Measurements from ENCODE around the gene NPR2.

The NPR2 gene

GRCh38 chr9:35771534-35771933, 19.9 kb upstream of the NPR2 start:
- TF ChIP-seq, protein P1, sequence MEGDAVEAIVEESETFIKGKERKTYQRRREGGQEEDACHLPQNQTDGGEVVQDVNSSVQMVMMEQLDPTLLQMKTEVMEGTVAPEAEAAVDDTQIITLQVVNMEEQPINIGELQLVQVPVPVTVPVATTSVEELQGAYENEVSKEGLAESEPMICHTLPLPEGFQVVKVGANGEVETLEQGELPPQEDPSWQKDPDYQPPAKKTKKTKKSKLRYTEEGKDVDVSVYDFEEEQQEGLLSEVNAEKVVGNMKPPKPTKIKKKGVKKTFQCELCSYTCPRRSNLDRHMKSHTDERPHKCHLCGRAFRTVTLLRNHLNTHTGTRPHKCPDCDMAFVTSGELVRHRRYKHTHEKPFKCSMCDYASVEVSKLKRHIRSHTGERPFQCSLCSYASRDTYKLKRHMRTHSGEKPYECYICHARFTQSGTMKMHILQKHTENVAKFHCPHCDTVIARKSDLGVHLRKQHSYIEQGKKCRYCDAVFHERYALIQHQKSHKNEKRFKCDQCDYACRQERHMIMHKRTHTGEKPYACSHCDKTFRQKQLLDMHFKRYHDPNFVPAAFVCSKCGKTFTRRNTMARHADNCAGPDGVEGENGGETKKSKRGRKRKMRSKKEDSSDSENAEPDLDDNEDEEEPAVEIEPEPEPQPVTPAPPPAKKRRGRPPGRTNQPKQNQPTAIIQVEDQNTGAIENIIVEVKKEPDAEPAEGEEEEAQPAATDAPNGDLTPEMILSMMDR (IDR thresholded peaks at IDR 0.05; ENCODE audit: low read length, missing control alignments): no peak
- no peak overlapping the region for H3K4me3 ChIP-seq (replicated peaks; ENCODE audit: low read depth, low read length)
- DNase-seq (ENCODE audit: low read depth): peak; percentile 57

DNA sequence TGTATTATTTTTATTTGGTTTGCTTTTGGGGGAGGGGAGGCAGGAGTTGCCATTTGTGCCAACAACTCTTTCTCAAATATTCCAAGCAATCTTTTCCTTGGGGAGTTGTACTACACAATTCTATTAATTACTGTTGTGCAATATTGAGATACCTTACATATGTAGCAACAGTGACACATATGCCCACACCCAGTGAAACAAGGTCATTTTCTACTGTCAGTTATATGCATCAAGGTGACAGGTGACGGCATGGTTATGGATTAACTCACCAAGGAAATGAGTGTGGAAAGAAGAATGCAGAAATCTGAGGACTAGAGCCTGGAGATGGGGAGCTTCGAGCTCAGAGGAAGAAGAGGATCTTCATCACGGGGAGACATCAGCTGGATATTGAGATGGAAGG, 19.4 kb upstream of the NPR2 start:
- TF ChIP-seq, protein P1 (IDR thresholded peaks at IDR 0.05; ENCODE audit: low read length, missing control alignments): no peak
- no peak overlapping the region for H3K4me3 ChIP-seq (replicated peaks; ENCODE audit: low read depth, low read length)
- DNase-seq (ENCODE audit: low read depth): no peak

- TF ChIP-seq, protein P1 (IDR thresholded peaks at IDR 0.05; ENCODE audit: low read length, missing control alignments): no peak
- peak; percentile 13 for DNase-seq (ENCODE audit: low read depth)
- no peak overlapping the region for H3K4me3 ChIP-seq (replicated peaks; ENCODE audit: low read depth, low read length)
Measured at GRCh38 chr9:35774907-35775635, 16.3 kb upstream of the NPR2 start.

DNA sequence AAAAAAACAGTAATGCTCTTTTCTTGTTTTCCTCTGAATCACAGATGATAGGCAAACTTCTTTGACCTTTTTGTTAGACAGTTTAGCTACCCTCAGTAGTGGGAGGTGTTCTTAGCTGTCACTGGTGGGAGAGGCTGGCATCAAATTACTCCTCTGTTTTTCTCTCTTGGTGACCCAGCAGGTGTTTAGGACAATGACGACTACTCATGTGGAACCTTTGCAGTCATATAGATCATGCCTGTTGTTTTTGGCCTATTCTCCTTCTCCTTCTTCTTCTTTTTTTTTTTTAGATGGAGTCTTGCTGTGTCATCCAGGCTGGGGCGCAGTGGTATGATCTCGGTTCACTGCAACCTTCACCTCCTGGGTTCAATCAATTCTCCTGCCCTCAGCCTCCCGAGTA, 15.4 kb upstream of the NPR2 start:
- DNase-seq (ENCODE audit: low read depth): no peak
- TF ChIP-seq, protein P1 (IDR thresholded peaks at IDR 0.05; ENCODE audit: low read length, missing control alignments): no peak
- H3K4me3 ChIP-seq (replicated peaks; ENCODE audit: low read depth, low read length): no peak overlapping the region

DNA sequence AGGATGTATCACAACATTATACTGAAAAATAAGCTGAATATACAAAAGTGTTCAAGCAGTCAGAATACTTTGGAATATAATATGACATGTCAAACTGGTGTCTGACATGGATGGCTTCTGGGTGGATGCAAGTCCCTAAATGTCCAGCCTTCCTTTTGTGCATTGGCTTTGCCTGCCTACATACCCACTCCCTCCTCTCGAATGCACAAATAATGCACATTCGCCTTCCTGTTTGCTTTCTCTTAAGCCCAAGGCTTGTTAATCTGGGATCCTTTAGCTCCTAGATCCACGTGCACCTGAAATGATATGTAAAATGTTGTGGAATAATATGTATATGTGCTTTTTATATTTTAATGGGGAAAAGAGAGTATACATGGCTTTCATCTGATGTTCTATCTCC, 12.9 kb upstream of the NPR2 start:
- no peak overlapping the region for H3K4me3 ChIP-seq (replicated peaks; ENCODE audit: low read depth, low read length)
- DNase-seq (ENCODE audit: low read depth): no peak
- TF ChIP-seq, protein P1 (IDR thresholded peaks at IDR 0.05; ENCODE audit: low read length, missing control alignments): no peak

GRCh38 chr9:35781066-35781465, 10.3 kb upstream of the NPR2 start:
- TF ChIP-seq, protein P1 (IDR thresholded peaks at IDR 0.05; ENCODE audit: low read length, missing control alignments): no peak
- H3K4me3 ChIP-seq (replicated peaks; ENCODE audit: low read depth, low read length): no peak overlapping the region
- no peak for DNase-seq (ENCODE audit: low read depth)

DNA sequence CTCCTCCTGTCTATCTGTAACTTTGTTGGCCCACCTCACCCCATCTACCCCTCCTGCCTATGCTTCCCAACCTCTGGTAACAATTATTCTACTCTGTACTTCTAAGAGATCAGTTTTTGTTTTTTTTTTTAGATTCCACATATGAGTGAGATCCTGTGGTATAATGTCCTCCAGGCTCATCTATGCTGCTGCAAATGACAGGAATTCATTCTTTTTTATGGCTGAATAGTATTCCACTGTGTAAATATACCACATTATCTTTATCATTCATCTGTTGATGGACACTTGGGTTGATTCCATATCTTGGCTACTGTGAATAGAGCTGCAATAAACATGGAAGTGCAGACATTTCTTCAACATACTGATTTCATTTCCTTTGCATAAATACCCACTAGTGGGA, 8.0 kb upstream of the NPR2 start:
- no peak overlapping the region for H3K4me3 ChIP-seq (replicated peaks; ENCODE audit: low read depth, low read length)
- TF ChIP-seq, protein P1 (IDR thresholded peaks at IDR 0.05; ENCODE audit: low read length, missing control alignments): no peak
- DNase-seq (ENCODE audit: low read depth): no peak

Measured in fibroblast of pulmonary artery (primary cell).